HG03095 (cell line): ENCODE data around the gene MZT2A.
"Not testable (repeated sequence)": the region's sequence is repeated elsewhere in the genome, so short reads cannot be mapped to it uniquely, and the experiment has no call there.

Experiments
- ATAC-seq: cut with Tn5 transposase; IDR thresholded peaks from one replicate; pipeline ENCODE4 v1.9.1; 2021; ENCODE audit warnings: moderate library complexity; ENCODE audit not compliant: unreplicated experiment

Gene MZT2A

DNA sequence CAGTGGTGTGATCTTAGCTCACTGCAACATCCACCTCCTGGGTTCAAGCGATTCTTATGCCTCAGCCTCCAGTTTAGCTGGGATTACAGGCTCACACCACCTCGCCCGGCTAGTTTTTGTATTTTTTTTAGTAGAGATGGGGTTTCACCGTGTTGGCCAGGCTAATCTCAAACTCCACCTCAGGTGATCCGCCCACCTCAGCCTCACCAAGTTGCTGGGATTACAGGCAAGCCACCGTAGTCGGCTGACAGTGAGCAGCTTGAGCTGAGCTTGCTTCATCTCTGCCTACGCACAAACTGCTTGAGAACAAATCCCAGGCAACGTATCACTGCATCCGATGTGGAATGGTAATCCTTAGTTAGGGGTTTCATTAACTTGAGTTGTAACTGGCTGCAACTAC lies 24.5 kb downstream of the MZT2A start:
- not testable (repeated sequence) for ATAC-seq

DNA sequence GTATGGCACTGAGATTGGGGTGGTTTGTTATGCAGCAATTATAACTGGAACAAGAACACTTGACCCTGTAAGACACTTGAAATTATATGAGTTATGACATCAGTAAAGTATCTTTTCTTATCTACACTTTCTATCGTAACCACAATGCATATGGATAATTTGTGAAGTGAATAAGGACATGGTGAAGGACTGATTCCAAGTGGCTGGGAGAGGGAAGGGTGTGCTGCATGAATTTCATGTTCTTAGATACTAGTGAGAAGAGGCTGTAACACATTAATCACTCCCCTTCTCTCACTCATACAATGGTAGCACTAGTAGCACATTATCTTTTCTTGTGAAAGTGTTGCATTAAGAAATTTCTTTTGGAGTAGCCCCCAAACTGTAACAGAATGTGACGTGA lies 37.3 kb downstream of the MZT2A start:
- not testable (repeated sequence) for ATAC-seq

DNA sequence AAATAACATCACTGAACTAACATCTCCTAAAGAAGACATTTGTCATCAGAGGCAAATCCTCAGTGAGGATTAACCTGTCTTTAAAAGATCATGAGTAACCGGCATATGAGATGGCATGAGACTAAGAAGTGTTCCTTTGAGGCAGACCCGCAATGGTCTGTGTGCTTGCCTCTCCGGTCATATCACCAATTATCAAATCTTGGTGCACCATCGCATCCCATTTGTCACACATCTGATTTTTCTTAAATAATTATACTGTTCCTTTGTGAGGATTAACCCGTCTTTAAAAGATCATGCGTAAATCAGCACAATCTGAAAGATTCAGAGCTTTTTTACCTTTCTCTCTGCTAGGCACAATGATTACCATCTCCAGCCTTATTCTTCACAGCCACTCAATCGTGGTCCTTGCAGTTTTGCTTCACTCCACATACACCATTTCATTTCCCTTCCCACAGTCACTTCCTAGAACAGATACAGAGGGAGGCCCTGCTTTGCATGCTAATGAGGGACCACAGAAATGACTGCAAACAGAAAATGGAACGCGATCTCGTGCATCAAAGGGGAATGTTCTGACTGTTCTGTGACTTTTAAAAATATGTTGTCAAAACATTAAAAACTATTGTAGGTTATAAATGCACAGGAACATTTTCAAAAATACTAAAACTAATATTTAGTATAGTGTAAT lies 40.8 kb downstream of the MZT2A start:
- ATAC-seq = peak; percentile 80

DNA sequence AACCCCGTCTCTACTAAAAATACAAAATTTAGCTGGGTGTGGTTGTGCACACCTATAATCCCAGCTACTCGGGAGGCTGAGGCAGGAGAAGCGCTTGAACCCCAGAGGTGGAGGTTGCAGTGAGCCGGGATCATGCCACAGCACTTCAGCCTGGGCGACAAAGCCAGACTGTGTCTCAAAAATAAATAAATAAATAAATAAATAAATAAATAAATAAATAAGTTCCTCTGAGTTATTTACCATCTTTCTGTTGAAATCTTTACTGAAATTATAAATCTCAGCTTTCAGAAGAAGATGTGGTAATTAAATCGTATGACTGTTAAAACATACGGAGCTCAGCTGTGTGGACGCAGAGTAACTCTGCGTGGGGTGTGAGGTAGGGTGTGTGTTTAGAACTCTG lies 44.2 kb downstream of the MZT2A start:
- ATAC-seq = not testable (repeated sequence)

DNA sequence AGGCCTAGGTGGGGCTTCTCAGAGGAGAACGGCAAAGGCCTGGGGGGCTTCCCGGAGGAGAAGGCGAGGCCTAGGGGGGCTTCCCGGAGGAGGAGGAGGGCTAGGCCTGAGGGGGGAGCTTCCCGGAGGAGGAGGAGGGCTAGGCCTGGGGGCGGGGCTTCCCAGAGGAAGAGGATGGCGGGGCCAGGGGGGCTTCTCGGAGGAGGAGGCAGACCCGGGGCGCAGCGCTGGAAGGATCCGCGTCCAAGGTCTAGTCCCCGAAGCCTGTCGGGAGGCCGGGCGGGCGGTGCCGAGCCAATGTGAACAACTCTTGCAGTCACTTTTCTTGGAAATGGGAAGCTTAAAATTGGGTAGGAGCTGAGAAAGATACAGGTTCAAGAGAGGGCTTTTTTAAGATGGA lies 46.3 kb downstream of the MZT2A start:
- ATAC-seq = no peak

DNA sequence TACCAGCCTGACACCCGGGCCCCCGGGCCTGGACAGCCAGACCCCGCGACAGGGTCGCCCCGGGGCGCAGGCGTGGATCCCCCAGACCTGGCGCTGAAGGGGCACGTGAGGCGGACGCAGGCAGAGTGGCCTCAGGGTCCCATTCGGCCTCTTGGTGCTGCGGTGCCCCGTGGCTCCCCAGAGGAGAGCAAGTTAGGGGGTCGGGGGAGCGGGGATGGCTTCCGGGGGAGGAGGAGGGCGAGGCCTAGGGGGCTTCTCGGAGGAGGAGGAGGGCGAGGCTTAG lies 46.7 kb downstream of the MZT2A start:
- not testable (repeated sequence) for ATAC-seq

DNA sequence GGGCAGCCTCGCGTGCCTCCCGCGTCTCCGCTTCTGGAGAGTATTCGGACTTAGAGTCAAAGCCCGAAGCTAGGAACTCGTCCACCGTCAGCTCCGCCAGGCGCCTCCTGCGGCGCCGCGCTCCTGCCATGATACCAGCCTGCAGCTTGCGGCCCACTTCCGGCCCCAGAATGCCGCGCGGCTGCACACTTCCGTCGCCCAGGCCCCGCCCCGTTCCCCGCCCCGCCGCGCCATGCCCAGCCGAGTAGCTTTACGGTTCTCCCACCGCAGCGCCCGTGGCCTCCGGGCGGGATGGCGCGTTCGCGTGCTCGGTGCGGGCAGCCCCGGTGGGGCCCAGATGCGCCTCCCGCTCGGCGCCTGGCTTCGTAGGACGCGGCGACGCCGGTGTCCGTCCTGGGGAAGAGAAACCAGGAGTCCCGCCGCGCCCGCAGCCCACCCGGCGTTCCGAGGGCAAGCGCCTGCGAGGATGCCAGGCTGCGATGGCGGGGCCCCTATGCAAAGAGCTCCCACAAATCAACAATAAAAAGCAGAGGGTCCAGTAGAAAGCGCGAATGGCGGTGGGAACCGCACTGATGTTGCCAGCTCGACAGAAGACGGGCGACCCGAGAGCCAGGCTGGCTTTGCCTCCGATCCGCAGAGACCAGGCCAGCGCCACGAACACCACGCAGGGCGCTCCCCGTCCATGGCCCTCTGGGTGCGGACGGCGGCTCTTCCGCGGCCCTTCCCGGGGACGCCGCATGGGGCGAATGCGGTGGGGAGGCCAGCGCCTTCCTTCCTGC lies 47.3 kb downstream of the MZT2A start:
- not testable (repeated sequence) for ATAC-seq

DNA sequence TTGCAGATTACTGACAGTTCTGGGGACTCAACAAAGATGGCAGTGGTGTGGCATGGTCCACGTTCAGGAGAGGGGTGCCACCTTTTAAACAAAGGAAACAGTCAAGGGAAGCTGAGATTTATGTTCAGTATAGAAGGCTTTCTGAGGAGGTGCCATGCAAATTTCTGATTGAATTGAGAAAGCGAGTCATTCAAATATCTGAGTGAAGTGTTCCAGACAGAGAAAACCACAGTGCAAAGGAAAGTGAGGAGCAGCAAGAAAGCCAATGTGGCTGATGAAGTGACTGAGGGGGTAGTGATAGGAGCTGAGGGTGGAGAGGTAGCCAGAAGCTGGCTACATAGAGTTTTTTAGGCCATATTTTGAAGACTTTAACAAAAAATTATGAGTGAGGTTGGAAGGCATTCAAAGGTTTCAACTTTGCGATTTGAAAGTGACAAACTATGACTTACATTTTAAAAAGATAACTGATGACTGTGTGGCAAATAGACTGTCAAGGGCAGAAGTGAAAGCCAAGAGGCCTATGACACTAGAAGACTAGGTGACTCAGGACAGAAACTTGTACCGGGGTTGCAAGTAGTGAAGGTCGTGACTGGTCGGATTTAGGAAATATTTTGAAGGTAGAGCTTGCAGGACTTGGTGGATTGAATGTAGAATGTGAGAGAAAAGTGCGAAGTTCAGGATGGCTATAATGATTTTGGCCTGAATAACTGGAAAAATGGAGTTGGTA lies 51.3 kb downstream of the MZT2A start:
- peak; percentile 94 for ATAC-seq
